WTC11 (cell line): ENCODE measurements around the gene CCDC51. TPM values are rescaled to one million over a fixed set of nuclear protein-coding genes. Genes with fewer than 3 reads are reported as not detected.

ENCODE experiments used
- ATAC-seq: fragments of 200-7000 bp; cut with Tn5 transposase; 2 replicates; pipeline ENCODE4 v1.10.0; 2021; ENCODE audit warnings: mild to moderate bottlenecking, moderate library complexity
- CTCF ChIA-PET: fragments of 300-600 bp; sonication (Branson Sonifier 250); formaldehyde crosslinking; loops from one replicate; lab custom pipeline; 2021; ENCODE audit warnings: antibody characterized with exemption; lab: Charles Lee
- POLR2A ChIA-PET: fragments of 350-600 bp; sonication (Branson Sonifier 250); formaldehyde crosslinking; loops from one replicate; lab custom pipeline; 2021; ENCODE audit warnings: antibody characterized with exemption; lab: Charles Lee
- DNase-seq: peaks from one replicate; pipeline ENCODE4 v3.0.0; 2021; ENCODE audit warnings: low spot score
- H3K27ac Mint-ChIP-seq: 2 replicates; pipeline ENCODE4 v1.8.0; 2021; ENCODE audit warnings: mixed read lengths
- H3K27me3 Mint-ChIP-seq: 2 replicates; pipeline ENCODE4 v1.8.0; 2021; ENCODE audit warnings: low read depth, mild to moderate bottlenecking, moderate library complexity, mixed read lengths
- H3K36me3 Mint-ChIP-seq: 2 replicates; pipeline ENCODE4 v1.8.0; 2021; ENCODE audit warnings: mixed read lengths
- H3K4me1 Mint-ChIP-seq: 2 replicates; pipeline ENCODE4 v1.8.0; 2022; ENCODE audit warnings: mixed read lengths
- H3K4me3 Mint-ChIP-seq: 2 replicates; pipeline ENCODE4 v1.8.0; 2021; ENCODE audit warnings: mild to moderate bottlenecking, moderate library complexity, mixed read lengths
- H3K9me3 Mint-ChIP-seq: 2 replicates; pipeline ENCODE4 v1.8.0; 2021; ENCODE audit warnings: mixed read lengths
- ETV6 ChIP-seq: sonication (generic); formaldehyde crosslinking; IDR thresholded peaks from 2 replicates; pipeline ENCODE4 v1.8.1; 2022; ENCODE audit warnings: mild to moderate bottlenecking, missing genetic modification reagents
- FOXP1 ChIP-seq: sonication (generic); formaldehyde crosslinking; IDR thresholded peaks from 2 replicates; pipeline ENCODE4 v1.8.0; 2022; ENCODE audit warnings: missing genetic modification reagents, mild to moderate bottlenecking, moderate library complexity, borderline replicate concordance
- JAZF1 ChIP-seq: fragments of 250-450 bp; sonication (Bioruptor Pico); IDR thresholded peaks from 2 replicates; pipeline ENCODE4 v1.9.0; 2021; ENCODE audit warnings: moderate library complexity, mild to moderate bottlenecking, inconsistent platforms
- JUN ChIP-seq: sonication (generic); formaldehyde crosslinking; IDR thresholded peaks from 2 replicates; pipeline ENCODE4 v1.8.0; 2023; ENCODE audit warnings: mild to moderate bottlenecking, missing genetic modification reagents
- MYBL2 ChIP-seq: sonication (generic); formaldehyde crosslinking; IDR thresholded peaks from 2 replicates; pipeline ENCODE4 v1.8.1; 2023; ENCODE audit warnings: mild to moderate bottlenecking, moderate library complexity, missing genetic modification reagents
- NR1H2 ChIP-seq: sonication (generic); formaldehyde crosslinking; IDR thresholded peaks from 2 replicates; pipeline ENCODE4 v1.9.0; 2021; ENCODE audit warnings: mild to moderate bottlenecking, moderate library complexity, missing genetic modification reagents
- PRRX2 ChIP-seq: fragments of 250-450 bp; sonication (Bioruptor Pico); IDR thresholded peaks from 2 replicates; pipeline ENCODE4 v1.8.0; 2021; ENCODE audit warnings: mild to moderate bottlenecking
- ZNF232 ChIP-seq: sonication (generic); formaldehyde crosslinking; IDR thresholded peaks from 2 replicates; pipeline ENCODE4 v1.8.0; 2022; ENCODE audit warnings: mild to moderate bottlenecking, missing genetic modification reagents
- ZNF423 ChIP-seq: fragments of 250-450 bp; sonication (Bioruptor Pico); IDR thresholded peaks from 2 replicates; pipeline ENCODE4 v2.1.2; 2022; ENCODE audit warnings: mild to moderate bottlenecking, moderate library complexity
- total RNA-seq: library from RNA; stranded (reverse); gene quantifications from 3 replicates; pipeline ENCODE4 v1.2.3, GENCODE V29; 2021
- TF ChIP-seq, protein P1 (sequence below): sonication (generic); formaldehyde crosslinking; IDR thresholded peaks from 2 replicates; pipeline ENCODE4 v1.8.1; 2022; ENCODE audit warnings: low read depth, mild to moderate bottlenecking, moderate library complexity, missing genetic modification reagents, borderline replicate concordance
- TF ChIP-seq, protein P2 (sequence below): sonication (generic); formaldehyde crosslinking; IDR thresholded peaks from 2 replicates; pipeline ENCODE4 v1.8.1; 2023; ENCODE audit warnings: mild to moderate bottlenecking, missing genetic modification reagents, borderline replicate concordance
- TF ChIP-seq, protein P3 (sequence below): sonication (generic); formaldehyde crosslinking; IDR thresholded peaks from 2 replicates; pipeline ENCODE4 v1.8.1; 2023; ENCODE audit warnings: mild to moderate bottlenecking, missing genetic modification reagents, moderate library complexity
- TF ChIP-seq, protein P4 (sequence below): sonication (generic); formaldehyde crosslinking; IDR thresholded peaks from 2 replicates; pipeline ENCODE4 v1.8.0; 2023; ENCODE audit warnings: mild to moderate bottlenecking, missing genetic modification reagents
- TF ChIP-seq, protein P5 (sequence below): sonication (generic); formaldehyde crosslinking; conservative IDR thresholded peaks from 2 replicates; pipeline ENCODE4 v1.8.1; 2023; ENCODE audit warnings: mild to moderate bottlenecking, low read depth, missing genetic modification reagents, moderate library complexity

Gene CCDC51
- total RNA-seq, 1 experiment from 2014 or later, result 25.1 TPM

DNA sequence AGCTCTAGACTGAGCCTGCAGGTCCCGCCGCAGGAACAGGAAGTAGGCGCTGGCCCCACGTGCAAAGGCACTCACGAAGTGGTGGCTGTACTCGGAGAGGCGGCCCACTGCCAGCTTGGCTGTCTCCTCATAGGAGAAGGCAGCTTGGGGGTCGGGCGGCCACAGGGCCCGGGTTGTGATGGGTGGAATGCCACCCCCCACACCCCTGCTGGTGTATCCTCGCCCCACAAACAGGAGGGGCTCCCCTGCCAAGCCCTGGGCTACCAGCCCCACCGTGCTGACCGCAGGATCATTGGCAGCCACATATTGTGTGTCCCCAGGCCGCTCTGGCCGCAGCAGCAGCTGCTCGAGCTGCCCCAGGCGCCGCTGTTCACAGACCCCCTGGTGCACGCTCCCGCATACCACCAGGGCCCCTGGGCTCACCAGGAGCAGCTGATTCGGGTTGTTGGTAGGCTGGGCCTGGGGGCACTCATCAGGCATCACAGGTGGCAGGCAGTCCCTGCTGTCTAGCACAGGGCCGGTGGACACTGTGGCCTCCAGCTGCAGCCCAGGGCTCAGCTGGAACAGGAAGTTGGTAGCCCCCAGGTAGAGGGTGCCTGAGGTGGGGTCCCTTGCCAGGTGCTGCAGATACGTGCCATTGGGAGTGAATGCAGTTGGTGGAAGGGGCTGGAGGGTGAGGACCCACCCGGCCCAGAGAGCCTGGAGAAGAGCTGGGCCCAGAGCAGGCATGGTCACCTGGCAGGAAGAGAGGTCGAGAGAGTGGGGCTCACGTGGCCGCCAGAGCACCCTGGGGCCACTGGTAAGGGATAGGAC, 15.8 kb downstream of the CCDC51 start:
- Mint-ChIP-seq H3K27ac (peak overlapping the region; percentile 16; the same call in 1 of the 2 replicates), H3K27me3 (no peaks in the 10 kb centered on the region), H3K9me3 (no peaks in the 10 kb centered on the region), H3K36me3 (no peaks in the 10 kb centered on the region; the same call in 1 of the 2 replicates), H3K4me3 (no peak overlapping the region), H3K4me1 (peaks cover 31% of the 10 kb centered on the region)
- TF ChIP-seq ETV6 (CRISPR knock-in tag), result no peak
- no peak for TF ChIP-seq PRRX2
- no peak for TF ChIP-seq MYBL2 (CRISPR knock-in tag)
- TF ChIP-seq, protein P1, sequence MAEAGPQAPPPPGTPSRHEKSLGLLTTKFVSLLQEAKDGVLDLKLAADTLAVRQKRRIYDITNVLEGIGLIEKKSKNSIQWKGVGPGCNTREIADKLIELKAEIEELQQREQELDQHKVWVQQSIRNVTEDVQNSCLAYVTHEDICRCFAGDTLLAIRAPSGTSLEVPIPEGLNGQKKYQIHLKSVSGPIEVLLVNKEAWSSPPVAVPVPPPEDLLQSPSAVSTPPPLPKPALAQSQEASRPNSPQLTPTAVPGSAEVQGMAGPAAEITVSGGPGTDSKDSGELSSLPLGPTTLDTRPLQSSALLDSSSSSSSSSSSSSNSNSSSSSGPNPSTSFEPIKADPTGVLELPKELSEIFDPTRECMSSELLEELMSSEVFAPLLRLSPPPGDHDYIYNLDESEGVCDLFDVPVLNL (CRISPR knock-in tag), result no peak
- TF ChIP-seq, protein P2, sequence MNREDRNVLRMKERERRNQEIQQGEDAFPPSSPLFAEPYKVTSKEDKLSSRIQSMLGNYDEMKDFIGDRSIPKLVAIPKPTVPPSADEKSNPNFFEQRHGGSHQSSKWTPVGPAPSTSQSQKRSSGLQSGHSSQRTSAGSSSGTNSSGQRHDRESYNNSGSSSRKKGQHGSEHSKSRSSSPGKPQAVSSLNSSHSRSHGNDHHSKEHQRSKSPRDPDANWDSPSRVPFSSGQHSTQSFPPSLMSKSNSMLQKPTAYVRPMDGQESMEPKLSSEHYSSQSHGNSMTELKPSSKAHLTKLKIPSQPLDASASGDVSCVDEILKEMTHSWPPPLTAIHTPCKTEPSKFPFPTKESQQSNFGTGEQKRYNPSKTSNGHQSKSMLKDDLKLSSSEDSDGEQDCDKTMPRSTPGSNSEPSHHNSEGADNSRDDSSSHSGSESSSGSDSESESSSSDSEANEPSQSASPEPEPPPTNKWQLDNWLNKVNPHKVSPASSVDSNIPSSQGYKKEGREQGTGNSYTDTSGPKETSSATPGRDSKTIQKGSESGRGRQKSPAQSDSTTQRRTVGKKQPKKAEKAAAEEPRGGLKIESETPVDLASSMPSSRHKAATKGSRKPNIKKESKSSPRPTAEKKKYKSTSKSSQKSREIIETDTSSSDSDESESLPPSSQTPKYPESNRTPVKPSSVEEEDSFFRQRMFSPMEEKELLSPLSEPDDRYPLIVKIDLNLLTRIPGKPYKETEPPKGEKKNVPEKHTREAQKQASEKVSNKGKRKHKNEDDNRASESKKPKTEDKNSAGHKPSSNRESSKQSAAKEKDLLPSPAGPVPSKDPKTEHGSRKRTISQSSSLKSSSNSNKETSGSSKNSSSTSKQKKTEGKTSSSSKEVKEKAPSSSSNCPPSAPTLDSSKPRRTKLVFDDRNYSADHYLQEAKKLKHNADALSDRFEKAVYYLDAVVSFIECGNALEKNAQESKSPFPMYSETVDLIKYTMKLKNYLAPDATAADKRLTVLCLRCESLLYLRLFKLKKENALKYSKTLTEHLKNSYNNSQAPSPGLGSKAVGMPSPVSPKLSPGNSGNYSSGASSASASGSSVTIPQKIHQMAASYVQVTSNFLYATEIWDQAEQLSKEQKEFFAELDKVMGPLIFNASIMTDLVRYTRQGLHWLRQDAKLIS, result no peak
- no peak for TF ChIP-seq ZNF423
- ATAC-seq, result no peak
- ChIA-PET POLR2A (interaction anchor here (1.5 kb wide), 1 partner anchor 9 kb away, joined by 4 read pairs; no protein-coding TSS in a partner anchor), CTCF (interaction anchor here (0.7 to 18.3 kb wide), 6 partner anchors 9 to 125 kb away, joined by 3 to 218 read pairs (median 8); partner anchors contain the start of genes ATRIP, CCDC51 and TMA7)
- DNase-seq, result no peak

DNA sequence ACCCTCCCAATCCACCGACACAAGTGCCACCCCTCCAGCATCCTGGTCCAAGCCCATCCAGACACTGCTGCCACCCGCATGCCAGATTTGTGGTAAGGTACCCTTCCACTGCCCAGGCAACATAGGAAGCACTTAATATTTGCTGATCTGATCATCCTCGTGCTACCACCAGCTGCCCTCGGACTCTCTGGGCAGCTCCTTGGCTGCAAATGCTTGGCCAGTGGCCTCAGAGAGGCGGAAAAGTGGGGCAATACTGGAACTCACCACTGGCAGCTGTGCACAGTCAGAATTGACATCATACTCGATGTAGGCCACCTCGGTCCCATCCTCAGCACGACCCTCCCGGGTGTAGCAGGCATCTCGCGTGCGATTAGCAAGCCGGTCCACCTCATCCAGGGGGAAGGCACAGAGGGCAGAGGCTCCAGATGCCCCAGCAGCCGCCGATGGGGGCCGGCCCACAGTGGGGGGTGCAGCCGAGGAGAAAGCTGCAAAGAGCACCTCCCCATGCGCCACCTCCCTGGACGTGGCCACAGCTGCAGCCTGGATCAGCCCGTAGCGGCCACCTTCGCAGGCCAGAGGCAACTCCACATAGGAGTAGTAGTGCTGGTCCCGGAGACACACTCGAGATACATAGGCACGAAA, 16.6 kb downstream of the CCDC51 start:
- Mint-ChIP-seq H3K9me3 (no peaks in the 10 kb centered on the region), H3K4me3 (no peak overlapping the region), H3K27me3 (no peaks in the 10 kb centered on the region), H3K4me1 (peaks cover 30% of the 10 kb centered on the region)
- no peak for ATAC-seq
- no peak for DNase-seq
- TF ChIP-seq JUN (CRISPR knock-in tag), result no peak
- TF ChIP-seq, all 79 proteins: peak for 0
- CTCF ChIA-PET, result interaction anchor here (0.7 to 18.3 kb wide), 10 partner anchors 9 to 1477 kb away, joined by 3 to 218 read pairs (median 6); partner anchors contain the start of genes ATRIP, CCDC51 and TMA7
- H3K27ac Mint-ChIP-seq, result peak overlapping the region; percentile 89
- POLR2A ChIA-PET, result interaction anchor here (1.5 kb wide), 1 partner anchor 9 kb away, joined by 4 read pairs; no protein-coding TSS in a partner anchor
- H3K36me3 Mint-ChIP-seq, result peaks cover under 1% of the 10 kb centered on the region; the same call in 1 of the 2 replicates

DNA sequence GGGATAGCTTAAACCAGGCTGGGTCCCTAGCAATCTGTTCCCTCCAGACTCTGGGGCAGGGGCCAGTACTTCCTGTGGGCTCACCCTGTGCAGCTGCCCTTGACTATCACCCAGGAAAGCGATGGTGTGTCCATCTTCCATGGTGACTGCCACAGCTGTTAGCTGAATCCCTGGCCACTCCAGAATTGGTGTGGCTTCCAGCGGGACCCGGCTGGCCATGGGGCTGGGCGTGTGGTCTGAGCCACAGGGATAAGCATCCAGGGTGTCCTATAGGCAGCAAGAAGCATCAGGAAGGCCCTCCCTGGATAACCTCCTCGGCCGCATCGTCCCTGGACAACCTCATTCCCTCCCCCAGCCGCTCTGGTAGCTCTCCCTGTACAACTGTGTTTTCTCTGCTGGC, 17.2 kb downstream of the CCDC51 start:
- H3K27ac Mint-ChIP-seq, result peak overlapping the region; percentile 89; the same call in 1 of the 2 replicates
- no peaks in the 10 kb centered on the region for H3K9me3 Mint-ChIP-seq
- DNase-seq (no peak), ATAC-seq (no peak)
- H3K36me3 Mint-ChIP-seq, result peaks cover 5% of the 10 kb centered on the region; the same call in 1 of the 2 replicates
- ChIA-PET POLR2A (no interaction called here), CTCF (interaction anchor here (1.0 to 18.3 kb wide), 9 partner anchors 10 to 1477 kb away, joined by 3 to 218 read pairs (median 7); partner anchors contain the start of genes CCDC51 and TMA7)
- peaks cover 23% of the 10 kb centered on the region for H3K4me1 Mint-ChIP-seq
- H3K27me3 Mint-ChIP-seq, result no peaks in the 10 kb centered on the region
- no peak overlapping the region for H3K4me3 Mint-ChIP-seq
- TF ChIP-seq NR1H2 (CRISPR knock-in tag) (no peak), ZNF232 (CRISPR knock-in tag) (no peak), JAZF1 (CRISPR knock-in tag) (no peak), FOXP1 (no peak)
- TF ChIP-seq, protein P3, sequence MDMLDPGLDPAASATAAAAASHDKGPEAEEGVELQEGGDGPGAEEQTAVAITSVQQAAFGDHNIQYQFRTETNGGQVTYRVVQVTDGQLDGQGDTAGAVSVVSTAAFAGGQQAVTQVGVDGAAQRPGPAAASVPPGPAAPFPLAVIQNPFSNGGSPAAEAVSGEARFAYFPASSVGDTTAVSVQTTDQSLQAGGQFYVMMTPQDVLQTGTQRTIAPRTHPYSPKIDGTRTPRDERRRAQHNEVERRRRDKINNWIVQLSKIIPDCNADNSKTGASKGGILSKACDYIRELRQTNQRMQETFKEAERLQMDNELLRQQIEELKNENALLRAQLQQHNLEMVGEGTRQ (CRISPR knock-in tag), result no peak
- TF ChIP-seq, protein P4, sequence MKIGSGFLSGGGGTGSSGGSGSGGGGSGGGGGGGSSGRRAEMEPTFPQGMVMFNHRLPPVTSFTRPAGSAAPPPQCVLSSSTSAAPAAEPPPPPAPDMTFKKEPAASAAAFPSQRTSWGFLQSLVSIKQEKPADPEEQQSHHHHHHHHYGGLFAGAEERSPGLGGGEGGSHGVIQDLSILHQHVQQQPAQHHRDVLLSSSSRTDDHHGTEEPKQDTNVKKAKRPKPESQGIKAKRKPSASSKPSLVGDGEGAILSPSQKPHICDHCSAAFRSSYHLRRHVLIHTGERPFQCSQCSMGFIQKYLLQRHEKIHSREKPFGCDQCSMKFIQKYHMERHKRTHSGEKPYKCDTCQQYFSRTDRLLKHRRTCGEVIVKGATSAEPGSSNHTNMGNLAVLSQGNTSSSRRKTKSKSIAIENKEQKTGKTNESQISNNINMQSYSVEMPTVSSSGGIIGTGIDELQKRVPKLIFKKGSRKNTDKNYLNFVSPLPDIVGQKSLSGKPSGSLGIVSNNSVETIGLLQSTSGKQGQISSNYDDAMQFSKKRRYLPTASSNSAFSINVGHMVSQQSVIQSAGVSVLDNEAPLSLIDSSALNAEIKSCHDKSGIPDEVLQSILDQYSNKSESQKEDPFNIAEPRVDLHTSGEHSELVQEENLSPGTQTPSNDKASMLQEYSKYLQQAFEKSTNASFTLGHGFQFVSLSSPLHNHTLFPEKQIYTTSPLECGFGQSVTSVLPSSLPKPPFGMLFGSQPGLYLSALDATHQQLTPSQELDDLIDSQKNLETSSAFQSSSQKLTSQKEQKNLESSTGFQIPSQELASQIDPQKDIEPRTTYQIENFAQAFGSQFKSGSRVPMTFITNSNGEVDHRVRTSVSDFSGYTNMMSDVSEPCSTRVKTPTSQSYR, result no peak
- TF ChIP-seq, protein P5, sequence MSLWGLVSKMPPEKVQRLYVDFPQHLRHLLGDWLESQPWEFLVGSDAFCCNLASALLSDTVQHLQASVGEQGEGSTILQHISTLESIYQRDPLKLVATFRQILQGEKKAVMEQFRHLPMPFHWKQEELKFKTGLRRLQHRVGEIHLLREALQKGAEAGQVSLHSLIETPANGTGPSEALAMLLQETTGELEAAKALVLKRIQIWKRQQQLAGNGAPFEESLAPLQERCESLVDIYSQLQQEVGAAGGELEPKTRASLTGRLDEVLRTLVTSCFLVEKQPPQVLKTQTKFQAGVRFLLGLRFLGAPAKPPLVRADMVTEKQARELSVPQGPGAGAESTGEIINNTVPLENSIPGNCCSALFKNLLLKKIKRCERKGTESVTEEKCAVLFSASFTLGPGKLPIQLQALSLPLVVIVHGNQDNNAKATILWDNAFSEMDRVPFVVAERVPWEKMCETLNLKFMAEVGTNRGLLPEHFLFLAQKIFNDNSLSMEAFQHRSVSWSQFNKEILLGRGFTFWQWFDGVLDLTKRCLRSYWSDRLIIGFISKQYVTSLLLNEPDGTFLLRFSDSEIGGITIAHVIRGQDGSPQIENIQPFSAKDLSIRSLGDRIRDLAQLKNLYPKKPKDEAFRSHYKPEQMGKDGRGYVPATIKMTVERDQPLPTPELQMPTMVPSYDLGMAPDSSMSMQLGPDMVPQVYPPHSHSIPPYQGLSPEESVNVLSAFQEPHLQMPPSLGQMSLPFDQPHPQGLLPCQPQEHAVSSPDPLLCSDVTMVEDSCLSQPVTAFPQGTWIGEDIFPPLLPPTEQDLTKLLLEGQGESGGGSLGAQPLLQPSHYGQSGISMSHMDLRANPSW (CRISPR knock-in tag), result no peak
